ENCODE data around the gene COL27A1. TPM values are rescaled to one million over a fixed set of nuclear protein-coding genes. Genes with fewer than 3 reads are reported as not detected.

Gene COL27A1
- total RNA-seq, 2 donors from 2014 or later, result 8.7 to 54.8 TPM

GRCh38 chr9:114153761-114154599 is 1.4 kb upstream of the COL27A1 start:
- peak overlapping the region; percentile 25 to 30 for H3K4me3 ChIP-seq
- TF ChIP-seq POLR2AphosphoS5 (IDR thresholded peaks at IDR 0.05), result no peak
- TF ChIP-seq POLR2A (IDR thresholded peaks at IDR 0.05), result no peak
- peak; percentile 13 to 53 (median 24) for TF ChIP-seq CTCF (IDR thresholded peaks at IDR 0.05)
- DNase-seq (ENCODE audit: low spot score), result peak; percentile 29
- H3K4me1 ChIP-seq (replicated peaks), result no peaks in the 10 kb centered on the region
- no peaks in the 10 kb centered on the region for H3K9me3 ChIP-seq
- whole genome bisulfite sequencing, result under 1% methylated on average over 72 of the region's 80 CpGs
- H3K27ac ChIP-seq, result no peak overlapping the region
- no peaks in the 10 kb centered on the region for H3K36me3 ChIP-seq
- no peaks in the 10 kb centered on the region for H3K27me3 ChIP-seq (replicated peaks; ENCODE audit: insufficient read depth)
- intact Hi-C loops (cut with DNase I), result loop anchor here (5.0 kb wide), 1 partner anchor 47 kb away; no protein-coding TSS in a partner anchor

DNA sequence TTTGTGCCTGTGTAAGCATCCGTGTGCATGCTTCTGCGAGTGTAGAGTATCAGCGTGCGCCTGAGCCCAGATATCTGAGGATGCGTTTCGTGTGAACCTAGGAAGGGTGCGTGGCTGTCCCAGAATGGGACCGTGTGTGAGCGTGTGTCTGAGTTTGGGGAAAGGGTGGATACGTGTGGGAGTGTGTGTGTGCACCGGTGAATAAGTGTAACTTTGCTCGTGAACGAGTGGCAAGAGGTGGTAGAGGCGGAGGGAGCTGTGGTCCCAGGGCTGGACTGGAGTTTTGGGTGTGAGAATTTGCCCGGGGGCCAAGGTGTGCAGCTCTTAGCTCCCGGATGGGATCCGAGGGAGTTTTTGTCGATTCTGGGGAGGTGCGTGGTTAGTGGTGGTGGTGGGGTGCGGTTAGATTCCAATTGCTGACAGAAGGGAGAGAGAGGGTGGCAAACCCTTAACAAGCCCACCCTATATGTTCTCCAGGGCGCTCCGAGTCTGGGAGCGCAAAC is 686 bp upstream of the COL27A1 start:
- no peaks in the 10 kb centered on the region for H3K36me3 ChIP-seq
- H3K9me3 ChIP-seq, result no peaks in the 10 kb centered on the region
- H3K4me3 ChIP-seq, result peak overlapping the region; percentile 25 to 30
- H3K27ac ChIP-seq, result no peak overlapping the region
- H3K4me1 ChIP-seq (replicated peaks), result no peaks in the 10 kb centered on the region
- no peak for TF ChIP-seq POLR2A (IDR thresholded peaks at IDR 0.05)
- no peak for TF ChIP-seq CTCF (IDR thresholded peaks at IDR 0.05)
- no peak for TF ChIP-seq POLR2AphosphoS5 (IDR thresholded peaks at IDR 0.05)
- H3K27me3 ChIP-seq (replicated peaks; ENCODE audit: insufficient read depth), result no peaks in the 10 kb centered on the region
- no peak for DNase-seq (ENCODE audit: low spot score)
- intact Hi-C loops (cut with DNase I), result loop anchor here (5.0 kb wide), 3 partner anchors 47 to 108 kb away; no protein-coding TSS in a partner anchor
- WGBS, result 1% methylated on average over 23 of the region's 23 CpGs

DNA sequence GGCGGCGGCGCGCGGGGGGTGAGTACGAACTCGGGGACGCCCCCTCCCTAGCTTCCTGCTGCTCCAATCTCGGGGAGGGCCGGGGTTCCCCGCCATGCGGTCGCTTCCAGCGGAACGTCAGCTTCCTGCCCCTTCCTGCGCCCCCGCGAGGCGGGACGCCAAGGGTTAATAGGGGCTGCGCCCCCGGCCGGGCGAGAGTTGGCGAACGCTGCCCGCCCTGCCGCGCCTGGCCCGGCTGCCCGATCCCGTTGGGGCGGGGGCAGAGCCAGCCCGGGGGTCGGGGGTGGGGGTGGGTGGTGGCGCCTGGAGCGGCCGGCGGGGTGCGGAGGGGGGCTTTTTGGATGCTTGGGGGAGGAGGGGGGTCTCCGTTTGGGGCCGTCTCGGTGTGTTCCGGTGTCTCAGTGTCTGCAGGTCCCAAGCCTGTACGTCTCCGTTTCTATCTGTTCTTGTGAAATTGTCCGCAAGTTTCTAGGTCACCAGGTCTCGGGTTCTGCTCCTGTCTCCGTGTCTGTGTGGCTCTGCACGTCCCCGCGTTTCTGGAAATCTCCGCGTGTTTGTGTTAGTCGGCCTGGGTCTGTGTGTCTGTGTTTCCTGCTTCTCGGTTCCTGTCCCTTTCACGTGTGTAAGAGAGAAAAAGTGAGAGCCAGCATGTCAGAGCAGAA is 789 bp downstream of the COL27A1 start:
- TF ChIP-seq POLR2A (IDR thresholded peaks at IDR 0.05), result no peak
- no peak for TF ChIP-seq CTCF (IDR thresholded peaks at IDR 0.05)
- no peak for TF ChIP-seq POLR2AphosphoS5 (IDR thresholded peaks at IDR 0.05)
- Histone ChIP-seq H3K9me3 (no peaks in the 10 kb centered on the region), H3K27me3 (replicated peaks; ENCODE audit: insufficient read depth) (no peaks in the 10 kb centered on the region), H3K4me1 (replicated peaks) (no peaks in the 10 kb centered on the region), H3K4me3 (peak overlapping the region; percentile 49 to 50), H3K27ac (peak overlapping the region; percentile 67 to 71), H3K36me3 (no peaks in the 10 kb centered on the region)
- no peak for DNase-seq (ENCODE audit: low spot score)
- intact Hi-C loops (cut with DNase I), result loop anchor here (5.0 kb wide), 2 partner anchors 74 to 106 kb away; no protein-coding TSS in a partner anchor
- WGBS, result under 1% methylated on average over 25 of the region's 57 CpGs

DNA sequence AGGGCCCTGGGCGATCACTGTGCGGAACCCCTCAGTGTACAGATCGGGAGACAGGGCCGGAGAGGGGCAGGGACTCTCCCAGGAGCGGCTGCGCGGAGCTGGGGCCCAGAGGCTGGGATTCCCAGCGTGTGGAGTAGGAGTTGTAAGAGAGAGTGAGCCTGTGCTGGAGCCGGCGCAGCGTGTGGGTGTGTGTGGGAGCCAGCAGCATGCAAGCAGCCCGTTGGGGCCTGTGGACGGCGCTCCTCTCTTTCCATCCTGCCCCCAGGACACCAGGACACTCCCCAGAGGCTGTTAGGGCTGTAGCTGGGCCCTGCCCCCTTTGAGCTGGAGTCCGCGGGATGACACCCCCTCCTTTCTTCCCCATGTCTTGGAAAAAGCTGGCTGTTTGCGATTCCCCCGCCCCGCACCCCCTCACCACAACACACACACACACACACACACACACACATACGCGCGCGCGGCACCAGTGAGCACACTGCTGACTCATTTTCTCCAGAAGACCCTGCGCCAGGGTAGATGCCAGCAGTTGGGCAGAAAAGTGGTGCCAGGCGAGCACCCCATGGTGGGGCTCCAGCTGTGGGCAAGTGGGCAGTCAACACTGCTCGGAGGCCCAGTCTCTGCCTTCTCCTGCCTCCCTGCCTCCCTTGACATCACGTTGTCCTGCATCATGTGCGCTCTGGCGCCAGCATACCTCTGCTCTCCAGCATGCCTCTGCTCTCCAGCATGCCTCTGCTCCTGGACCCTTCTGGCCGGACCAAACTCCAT is 1.5 kb downstream of the COL27A1 start:
- Histone ChIP-seq H3K36me3 (no peaks in the 10 kb centered on the region), H3K27ac (peak overlapping the region; percentile 67 to 71), H3K4me1 (replicated peaks) (no peaks in the 10 kb centered on the region), H3K4me3 (peak overlapping the region; percentile 49 to 50), H3K27me3 (replicated peaks; ENCODE audit: insufficient read depth) (no peaks in the 10 kb centered on the region), H3K9me3 (no peaks in the 10 kb centered on the region)
- peak; percentile 38 for DNase-seq (ENCODE audit: low spot score)
- 48% methylated on average over 23 of the region's 31 CpGs for WGBS
- TF ChIP-seq CTCF (IDR thresholded peaks at IDR 0.05) (peak in 1 of 4 experiments; percentile 22), POLR2AphosphoS5 (IDR thresholded peaks at IDR 0.05) (no peak), POLR2A (IDR thresholded peaks at IDR 0.05) (peak; percentile 28)
- intact Hi-C loops (cut with DNase I), result loop anchor here (5.0 kb wide), 2 partner anchors 75 to 105 kb away; no protein-coding TSS in a partner anchor

Measured in prostate gland (tissue), 2 donors.